OCI-LY3 (cell line): ENCODE data around the gene TBX21.

ENCODE experiments used
- H2AFZ ChIP-seq: fragments of 200-600, 300-600 bp; shearing (Covaris generic); 2 replicates; pipeline ENCODE4 v1.6.0; 2014; ENCODE audit warnings: antibody characterized with exemption, low read depth, low read length
- H3K27ac ChIP-seq: fragments of 200-600, 300-600 bp; sonication (generic); 2 replicates; pipeline ENCODE4 v1.5.1; 2014; ENCODE audit warnings: mild to moderate bottlenecking, low read length, moderate library complexity, mixed read lengths
- H3K27me3 ChIP-seq: fragments of 200-600, 300-600 bp; sonication (generic); 2 replicates; pipeline ENCODE4 v1.6.1; 2014; ENCODE audit warnings: low read depth, low read length, mixed read lengths
- H3K36me3 ChIP-seq: fragments of 200-600, 300-600 bp; sonication (generic); replicated peaks from 2 replicates; pipeline ENCODE3; 2014; ENCODE audit warnings: low read depth, low read length, mixed read lengths
- H3K4me1 ChIP-seq: fragments of 300-600, 200-600 bp; sonication (generic); 2 replicates; pipeline ENCODE4 v1.6.1; 2014; ENCODE audit warnings: low read length, mixed read lengths
- H3K4me2 ChIP-seq: fragments of 200-600, 300-600 bp; sonication (generic); 2 replicates; pipeline ENCODE4 v1.6.1; 2014; ENCODE audit warnings: low read length, mixed read lengths
- H3K4me3 ChIP-seq: fragments of 300-600, 200-600 bp; sonication (generic); 2 replicates; pipeline ENCODE4 v1.5.1; 2014; ENCODE audit warnings: antibody characterized with exemption, mild to moderate bottlenecking, low read length, moderate library complexity
- H3K79me2 ChIP-seq: fragments of 300-600, 200-600 bp; shearing (Covaris generic); 2 replicates; pipeline ENCODE4 v1.6.1; 2014; ENCODE audit warnings: mild to moderate bottlenecking, low read length, mixed read lengths
- H3K9ac ChIP-seq: fragments of 300-600, 200-600 bp; shearing (Covaris generic); 2 replicates; pipeline ENCODE4 v1.6.0; 2014; ENCODE audit warnings: mild to moderate bottlenecking, low read length, moderate library complexity
- H3K9me3 ChIP-seq: fragments of 200-600, 300-600 bp; shearing (Covaris generic); 2 replicates; pipeline ENCODE4 v1.6.1; 2014; ENCODE audit warnings: low read length, mixed read lengths; ENCODE audit not compliant: insufficient read depth
- H4K20me1 ChIP-seq: fragments of 200-600, 300-600 bp; sonication (generic); 2 replicates; pipeline ENCODE4 v1.6.1; 2016; ENCODE audit warnings: low read length, mixed read lengths; ENCODE audit not compliant: insufficient read depth
- CTCF ChIP-seq: fragments of 200-600, 300-600 bp; sonication (generic); IDR thresholded peaks from 2 replicates; pipeline ENCODE4 v1.5.1; 2014; ENCODE audit warnings: antibody characterized with exemption, low read length, low read depth
- EZH2phosphoT487 ChIP-seq: fragments of 200-600 bp; shearing (Covaris generic); IDR thresholded peaks from 2 replicates; pipeline ENCODE4 v1.6.1; 2018; ENCODE audit warnings: antibody characterized with exemption, mixed run types, low read depth

TBX21 gene

GRCh38 chr17:47707056-47707804, 25.8 kb upstream of the TBX21 start:
- TF ChIP-seq EZH2phosphoT487 (no peak), CTCF (no peak)

GRCh38 chr17:47707884-47708283, 25.2 kb upstream of the TBX21 start:
- H3K4me1 ChIP-seq: peaks cover 19% of the 10 kb centered on the region; the same call in 1 of the 2 replicates
- no peak overlapping the region for H3K4me3 ChIP-seq
- H4K20me1 ChIP-seq: peaks cover 13% of the 10 kb centered on the region; the same call in 1 of the 2 replicates
- H3K79me2 ChIP-seq: no peaks in the 10 kb centered on the region
- no peak overlapping the region for H3K27ac ChIP-seq
- H3K27me3 ChIP-seq: peaks cover 59% of the 10 kb centered on the region
- H3K36me3 ChIP-seq: no peaks in the 10 kb centered on the region
- no peak overlapping the region for H3K9ac ChIP-seq
- H3K4me2 ChIP-seq: no peak overlapping the region
- no peak for TF ChIP-seq EZH2phosphoT487
- TF ChIP-seq CTCF: no peak
- H3K9me3 ChIP-seq: no peaks in the 10 kb centered on the region
- no peak overlapping the region for H2AFZ ChIP-seq

More at GRCh38 chr17:47707056-47707804, 25.8 kb upstream of the TBX21 start:
- no peaks in the 10 kb centered on the region for H3K36me3 ChIP-seq
- no peaks in the 10 kb centered on the region for H3K9me3 ChIP-seq
- H3K27me3 ChIP-seq: peaks cover 57% of the 10 kb centered on the region
- no peaks in the 10 kb centered on the region for H3K79me2 ChIP-seq
- H3K4me1 ChIP-seq: peaks cover 14% of the 10 kb centered on the region; the same call in 1 of the 2 replicates
- no peak overlapping the region for H3K4me2 ChIP-seq
- no peak overlapping the region for H3K4me3 ChIP-seq
- H3K9ac ChIP-seq: no peak overlapping the region
- H3K27ac ChIP-seq: no peak overlapping the region
- H4K20me1 ChIP-seq: peaks cover 6% of the 10 kb centered on the region; the same call in 1 of the 2 replicates
- H2AFZ ChIP-seq: no peak overlapping the region

- H3K4me1 ChIP-seq: peaks cover 15% of the 10 kb centered on the region; the same call in 1 of the 2 replicates
- no peak overlapping the region for H2AFZ ChIP-seq
Measured at GRCh38 chr17:47708312-47708863, 24.6 kb upstream of the TBX21 start.

More at GRCh38 chr17:47708312-47708863, 24.6 kb upstream of the TBX21 start:
- H4K20me1 ChIP-seq: peaks cover 16% of the 10 kb centered on the region; the same call in 1 of the 2 replicates
- H3K27me3 ChIP-seq: peaks cover 59% of the 10 kb centered on the region
- H3K79me2 ChIP-seq: no peaks in the 10 kb centered on the region
- no peaks in the 10 kb centered on the region for H3K36me3 ChIP-seq
- H3K4me3 ChIP-seq: no peak overlapping the region
- no peaks in the 10 kb centered on the region for H3K9me3 ChIP-seq
- H3K9ac ChIP-seq: no peak overlapping the region
- no peak overlapping the region for H3K4me2 ChIP-seq
- TF ChIP-seq CTCF (no peak), EZH2phosphoT487 (no peak)
- no peak overlapping the region for H3K27ac ChIP-seq
